HG02840 (cell line): ENCODE data around the gene NABP1.

Source experiments
- ATAC-seq: cut with Tn5 transposase; IDR thresholded peaks from one replicate; pipeline ENCODE4 v1.9.1; 2021; ENCODE audit warnings: mild to moderate bottlenecking, moderate library complexity, moderate number of reproducible peaks; ENCODE audit not compliant: unreplicated experiment, low FRiP score

The NABP1 gene

DNA sequence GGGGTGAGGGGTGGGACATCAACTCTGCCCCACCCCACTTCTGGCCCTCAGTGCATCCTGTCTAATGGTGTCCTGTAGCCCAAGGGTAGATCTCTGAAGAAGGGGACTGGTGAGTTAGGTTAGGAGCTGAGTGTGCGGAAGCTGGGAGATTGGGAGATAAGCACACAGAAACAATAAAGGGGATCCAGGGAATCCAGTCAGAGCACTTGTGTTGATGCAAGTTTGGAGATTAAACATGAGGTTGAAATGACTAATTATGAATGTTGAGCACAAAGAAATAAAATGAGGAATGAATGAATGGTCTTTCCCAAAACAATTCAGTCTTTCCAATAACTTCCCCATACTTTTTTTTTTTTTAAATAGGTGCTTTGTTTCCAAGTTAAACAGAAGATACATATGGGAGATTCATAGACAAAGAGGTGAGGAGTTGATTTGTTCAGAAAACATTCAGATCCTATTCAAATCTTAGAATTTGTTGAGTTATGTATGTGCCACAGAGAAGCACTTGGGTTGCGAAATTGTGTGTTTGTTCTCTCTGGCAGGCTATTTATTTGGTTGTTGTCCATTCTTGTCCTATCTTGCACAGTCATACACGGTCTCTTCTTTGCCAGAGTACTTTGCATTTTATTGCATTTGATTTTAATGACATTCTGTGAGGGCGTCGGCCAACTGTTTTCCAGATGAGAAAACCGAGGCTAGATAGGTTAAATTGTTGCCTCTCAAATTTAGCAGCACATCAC lies 31.6 kb upstream of the NABP1 start:
- no peak for ATAC-seq

DNA sequence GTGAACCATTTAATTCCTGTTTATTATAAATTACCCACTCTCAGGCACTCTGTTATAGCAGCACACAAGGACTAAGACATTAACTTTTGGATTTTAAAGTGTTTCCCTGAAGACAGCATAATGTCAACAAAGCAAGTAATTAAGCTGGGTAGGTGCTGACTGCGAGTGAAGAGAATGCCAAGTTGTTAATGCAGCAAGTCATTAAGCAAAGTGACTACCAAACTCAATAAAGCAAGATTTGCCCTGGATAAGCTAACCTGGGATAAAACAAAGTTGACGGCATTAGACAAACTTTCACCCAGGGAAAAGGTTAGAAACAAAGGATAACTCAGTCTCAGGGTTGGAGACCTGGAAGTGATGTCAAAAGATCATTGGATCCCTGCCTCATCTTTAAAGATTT lies 28.4 kb upstream of the NABP1 start:
- ATAC-seq = no peak

DNA sequence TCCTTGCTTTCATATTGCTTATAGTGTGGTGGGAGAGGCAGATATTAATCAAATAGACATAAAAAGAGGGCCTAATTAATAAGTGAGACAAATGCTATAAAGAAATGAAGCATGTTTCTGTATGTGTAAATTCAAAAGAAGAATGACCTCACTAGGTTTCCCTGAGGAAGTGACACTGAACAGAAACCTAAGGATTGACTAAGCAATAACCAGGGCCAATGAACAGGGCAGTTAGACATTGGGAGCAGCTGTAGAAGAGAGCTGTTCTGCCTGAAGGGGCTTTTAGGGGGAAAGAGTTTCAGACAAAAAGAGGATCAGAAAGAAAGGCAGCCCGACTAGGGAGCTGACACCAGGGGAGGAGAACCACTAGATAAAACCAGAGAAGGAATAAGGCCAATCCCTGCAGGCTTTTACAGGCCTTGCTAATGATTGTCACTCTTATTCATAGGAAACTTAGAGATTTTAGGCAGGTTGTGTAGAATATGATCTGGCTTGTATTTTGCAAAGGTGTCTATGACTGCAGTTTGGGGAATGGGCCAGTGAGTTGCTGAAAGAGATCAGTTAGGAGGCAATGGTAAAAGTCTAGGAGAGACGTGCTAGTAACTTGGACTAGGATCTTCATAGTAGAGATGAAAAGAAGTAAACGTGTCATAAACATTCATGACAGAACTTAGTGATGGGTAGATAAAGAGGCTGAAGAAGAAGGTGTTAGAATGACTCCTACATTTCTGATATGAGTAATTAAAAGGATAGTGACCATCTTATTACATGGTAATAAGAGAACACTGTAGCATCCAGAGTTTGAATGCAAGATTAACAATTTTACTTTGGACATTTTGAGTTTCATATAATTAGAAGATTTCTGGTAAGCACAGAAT lies 26.8 kb upstream of the NABP1 start:
- peak; percentile 97 for ATAC-seq

DNA sequence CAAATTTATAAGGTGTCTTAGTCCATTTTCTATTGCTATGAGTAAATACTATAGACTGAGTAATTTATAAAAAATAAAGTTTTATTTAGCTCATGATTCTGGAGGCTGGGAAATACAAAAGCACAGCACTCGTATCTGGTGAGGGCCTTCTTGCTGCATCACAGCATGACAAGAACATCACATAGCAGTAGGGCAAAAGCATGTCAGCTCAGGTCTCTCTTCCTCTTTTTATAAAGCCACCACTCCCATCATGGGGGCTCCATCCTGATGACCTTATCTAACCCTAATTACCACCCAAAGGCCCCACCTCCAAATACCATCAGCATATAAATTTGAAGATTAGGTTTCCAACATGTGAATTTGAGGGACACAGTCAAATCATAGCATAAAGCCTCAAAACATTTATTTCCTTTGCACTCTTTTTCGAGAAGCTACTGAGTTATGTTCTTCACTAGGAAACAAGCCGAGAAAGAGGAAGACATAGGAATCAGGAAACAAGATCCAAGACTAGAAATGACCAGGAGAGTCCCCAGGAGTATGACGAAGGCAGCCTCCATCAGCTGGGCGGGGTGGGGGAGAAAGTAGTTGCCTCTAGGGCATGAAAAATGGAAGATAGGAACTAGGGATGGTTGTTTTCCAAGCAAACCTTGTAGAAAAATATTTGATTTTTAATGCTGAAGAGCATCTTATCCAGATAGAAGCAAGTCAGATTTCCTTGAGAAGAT lies 24.1 kb upstream of the NABP1 start:
- ATAC-seq = no peak

DNA sequence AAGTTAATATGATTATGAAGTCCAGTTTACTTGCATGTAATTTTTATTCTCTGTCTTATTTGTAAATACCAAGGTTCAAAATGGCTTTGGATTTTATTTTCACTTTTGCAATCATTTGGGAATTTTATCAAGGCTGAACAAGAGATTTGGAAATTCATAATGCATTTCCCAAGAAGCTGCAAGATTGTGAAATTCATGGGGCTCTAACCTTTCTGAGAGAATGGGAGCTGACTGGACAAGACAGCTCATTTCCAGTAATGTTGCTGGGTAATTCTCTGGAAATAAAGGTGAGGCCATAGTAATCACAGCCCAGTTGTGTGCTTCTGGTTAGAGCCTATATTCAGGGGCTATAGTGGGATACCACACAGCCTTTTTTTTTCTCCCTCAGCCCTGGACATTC lies 21.5 kb upstream of the NABP1 start:
- no peak for ATAC-seq

DNA sequence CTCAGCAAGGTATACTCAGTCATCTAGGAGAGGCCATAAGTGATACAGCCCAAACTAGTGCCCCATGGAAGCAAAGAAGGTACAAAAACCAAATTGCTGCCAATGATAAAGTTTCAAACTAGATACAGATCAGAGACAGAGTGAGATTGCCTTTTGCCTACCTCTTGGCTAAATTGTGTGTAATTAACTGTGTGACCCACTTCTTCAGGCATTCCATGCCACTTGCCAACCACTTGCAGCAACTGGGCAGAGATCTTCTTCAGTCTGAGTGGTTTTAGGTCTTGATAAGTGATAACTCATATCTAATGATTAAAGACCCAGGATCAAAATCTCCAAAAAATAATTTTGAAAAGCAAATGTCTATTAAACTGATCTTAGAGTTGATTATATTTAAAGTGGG lies 21.1 kb upstream of the NABP1 start:
- ATAC-seq = no peak

DNA sequence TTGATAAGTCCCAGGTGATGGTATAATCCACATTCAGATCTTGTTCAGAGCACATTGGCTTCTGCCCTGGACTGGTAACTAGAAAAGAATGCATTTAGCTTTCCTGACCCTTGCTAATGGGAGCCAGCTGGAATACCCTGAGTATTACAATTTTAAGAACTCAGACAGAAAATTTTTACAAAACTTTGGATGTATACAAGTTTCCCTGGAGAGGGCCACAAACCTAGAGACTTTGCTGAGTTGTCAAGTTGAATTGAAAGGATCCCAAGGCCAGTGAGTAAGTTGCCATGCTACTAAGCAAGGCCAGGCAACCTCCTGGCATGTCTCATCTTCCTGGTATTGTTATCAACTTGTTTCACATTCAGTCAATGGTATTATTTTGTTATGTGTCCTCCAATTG lies 20.0 kb upstream of the NABP1 start:
- no peak for ATAC-seq

DNA sequence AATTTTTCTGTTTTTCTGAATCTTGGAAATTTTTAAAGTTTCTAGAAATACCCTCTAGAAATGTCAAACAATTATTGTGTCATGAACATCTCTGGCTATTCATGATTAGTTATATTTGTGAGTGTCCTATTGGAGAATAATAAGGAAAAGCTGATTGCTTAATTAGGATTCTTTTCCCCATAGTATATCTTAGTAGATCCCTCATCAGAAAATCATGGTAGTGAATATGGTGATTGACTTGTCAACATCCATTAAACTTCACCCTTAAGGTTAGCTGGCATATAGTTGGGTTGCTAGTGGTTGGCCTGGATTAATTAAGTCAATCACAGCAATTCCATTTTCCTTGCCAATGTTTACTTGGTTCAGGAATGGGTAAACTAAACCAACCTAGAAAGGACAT lies 18.7 kb upstream of the NABP1 start:
- ATAC-seq = no peak

DNA sequence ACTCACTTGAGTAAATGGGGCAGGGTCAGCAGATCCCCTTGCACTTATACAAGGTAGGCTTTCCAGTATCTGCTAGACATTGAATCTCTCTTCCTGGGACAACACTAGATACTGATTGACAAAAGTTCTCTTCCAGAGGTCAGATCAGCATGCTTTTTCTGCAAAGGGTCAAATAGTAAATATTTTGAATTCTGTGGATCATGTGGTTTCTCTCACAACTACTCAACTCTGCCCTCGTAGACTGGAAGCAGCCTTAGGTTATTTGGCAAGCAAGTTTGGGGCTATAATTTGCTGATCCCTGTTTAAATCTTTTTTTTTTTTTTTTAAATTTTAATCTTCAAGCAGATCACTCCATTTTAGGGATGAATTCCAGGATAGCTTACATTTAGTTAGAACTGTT lies 17.4 kb upstream of the NABP1 start:
- ATAC-seq = no peak

DNA sequence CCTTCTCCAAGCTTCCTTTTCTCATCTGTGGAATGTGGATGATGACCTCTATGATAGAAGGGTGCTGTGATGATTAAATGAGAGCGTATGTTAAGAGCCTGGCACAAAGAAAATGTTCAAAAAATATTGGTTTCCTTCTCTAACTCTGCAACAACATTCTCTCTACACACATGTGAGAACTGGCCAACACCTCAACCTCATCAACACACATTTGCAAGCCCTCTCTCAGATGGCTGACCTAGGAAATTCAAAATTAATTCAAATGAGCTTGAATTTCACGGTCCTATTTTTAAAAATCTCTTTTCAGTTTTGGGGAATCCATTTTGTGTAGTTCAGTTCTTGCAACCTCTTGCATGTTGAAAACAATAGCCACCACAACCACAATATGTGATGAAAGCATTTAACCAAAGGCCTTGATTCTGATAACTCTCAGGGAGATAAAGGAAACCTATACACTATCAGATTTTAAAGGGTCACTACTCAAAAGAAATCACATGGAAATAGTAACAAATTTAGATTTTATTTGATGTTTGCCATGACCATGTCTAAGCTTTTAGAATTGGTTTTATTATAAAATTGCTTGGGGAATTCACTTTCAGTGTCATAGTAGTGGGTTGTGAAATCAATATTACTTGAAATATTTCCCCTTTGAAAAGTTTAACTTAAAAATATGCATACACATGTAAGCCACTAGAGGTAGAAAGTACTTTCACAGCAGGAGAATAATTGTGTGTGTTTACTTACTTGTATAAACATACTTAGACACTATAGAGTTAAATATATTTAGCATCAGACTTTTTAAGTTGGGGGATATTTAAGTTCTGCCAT lies 16.6 kb upstream of the NABP1 start:
- no peak for ATAC-seq

DNA sequence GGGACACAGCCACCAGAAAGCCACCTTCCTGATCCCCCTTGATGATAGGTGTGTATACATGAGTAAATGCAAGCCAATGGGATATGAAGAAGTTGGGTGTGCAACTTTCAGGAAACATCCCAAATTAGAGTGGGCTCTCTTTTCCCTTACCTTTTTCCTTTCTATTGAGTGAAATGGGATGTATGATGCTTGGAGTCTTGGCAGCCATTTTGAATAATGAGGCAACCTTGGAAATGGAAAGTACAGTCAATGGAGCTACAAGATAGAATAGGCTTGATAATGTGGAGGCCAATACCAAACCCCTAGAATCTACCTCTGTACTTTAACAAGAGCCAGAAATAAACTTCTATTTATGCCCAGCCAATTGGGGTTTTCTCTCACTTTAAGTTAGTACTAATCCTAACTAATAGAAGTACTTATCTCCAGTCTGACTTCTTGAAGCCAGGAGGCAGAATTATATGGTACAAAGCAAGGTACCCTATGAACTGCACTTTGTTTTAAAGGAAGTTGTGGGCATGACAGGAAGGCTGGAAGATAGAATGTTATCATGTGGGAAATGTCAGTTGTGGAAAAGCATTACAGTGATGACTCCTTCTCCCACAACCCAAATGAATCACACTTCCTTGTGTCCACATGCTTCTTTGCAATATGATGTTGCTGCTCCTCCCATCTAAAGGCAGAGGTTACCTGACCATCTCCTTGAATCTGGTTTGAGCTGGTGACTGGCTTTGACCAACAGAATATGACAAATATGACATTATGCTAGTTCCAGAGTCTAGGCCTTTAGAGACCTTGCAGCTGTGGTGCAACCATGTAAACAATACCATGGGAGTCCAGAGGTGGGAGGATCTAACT lies 12.9 kb upstream of the NABP1 start:
- no peak for ATAC-seq

DNA sequence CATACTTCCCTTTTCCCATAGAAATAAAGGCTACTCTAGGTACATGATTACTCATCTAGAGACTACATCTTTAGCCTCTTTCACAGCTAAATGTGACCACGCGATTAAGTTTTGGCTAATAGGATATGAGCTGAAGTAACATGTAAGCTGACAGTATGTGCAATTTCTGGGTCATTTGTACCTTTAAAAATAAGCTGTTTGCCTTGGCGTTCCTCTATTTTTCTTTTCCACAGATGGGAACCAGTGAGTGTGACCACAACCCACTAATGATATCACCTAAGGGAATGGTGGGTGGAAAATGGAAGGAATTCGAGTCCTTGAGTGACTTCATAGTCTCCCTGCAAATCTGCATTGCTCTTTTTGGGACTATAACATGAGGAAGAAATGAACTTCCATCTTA lies 11.7 kb upstream of the NABP1 start:
- no peak for ATAC-seq

DNA sequence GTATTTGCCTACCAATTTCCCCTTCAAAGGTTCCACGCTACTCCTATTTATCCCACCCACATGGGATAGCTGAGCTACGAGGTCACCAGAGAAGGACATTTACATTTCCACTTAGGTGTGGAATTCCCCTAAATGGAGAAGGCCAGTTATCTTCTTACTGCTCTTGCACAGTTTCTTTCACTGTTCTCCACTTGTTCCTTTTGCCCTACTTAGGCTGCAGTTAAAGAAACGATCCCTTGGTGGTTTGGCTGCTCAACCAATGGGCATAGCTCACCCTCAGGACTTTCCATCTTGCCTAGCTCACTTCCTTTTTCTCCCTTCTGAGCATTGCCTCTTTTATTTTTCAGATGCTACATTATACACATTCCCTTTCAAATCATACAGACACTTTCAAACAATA lies 11.2 kb upstream of the NABP1 start:
- peak; percentile 72 for ATAC-seq

DNA sequence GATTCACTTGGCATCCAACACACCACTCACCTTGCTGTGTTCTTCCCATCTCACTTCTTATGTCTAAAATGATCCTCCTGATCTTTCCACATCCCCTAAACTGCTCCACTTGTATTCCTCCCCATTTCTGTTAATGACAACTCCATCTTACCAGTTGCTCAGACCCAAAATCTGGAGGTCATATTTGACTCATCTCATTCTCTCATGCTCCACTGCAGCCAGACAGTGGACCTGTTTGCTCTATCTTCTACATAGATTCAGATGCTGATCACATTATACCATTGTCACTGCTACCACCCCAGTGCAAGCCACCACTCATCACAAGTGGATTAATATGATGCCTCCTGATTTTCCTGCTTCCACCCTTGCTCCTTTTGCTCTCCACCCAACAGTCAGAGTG lies 7.9 kb upstream of the NABP1 start:
- peak; percentile 63 for ATAC-seq

DNA sequence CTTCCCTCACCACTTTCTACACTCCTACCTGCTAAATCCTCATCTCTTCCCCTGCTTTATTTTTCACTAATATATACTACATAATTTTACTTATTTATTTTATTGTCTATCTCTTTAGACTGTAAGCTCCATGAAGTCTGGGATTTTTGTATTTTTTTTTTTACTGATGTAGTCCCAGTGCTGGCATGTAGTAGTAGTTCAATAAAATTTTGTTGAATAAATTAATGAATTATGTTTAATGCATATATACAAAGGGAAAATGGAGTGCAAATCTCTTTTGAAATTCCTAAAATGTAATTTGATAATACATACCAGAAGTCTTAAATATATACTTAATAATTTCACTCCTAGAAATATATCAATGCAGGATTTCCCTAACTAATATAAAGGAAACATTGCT lies 7.1 kb upstream of the NABP1 start:
- ATAC-seq = no peak

DNA sequence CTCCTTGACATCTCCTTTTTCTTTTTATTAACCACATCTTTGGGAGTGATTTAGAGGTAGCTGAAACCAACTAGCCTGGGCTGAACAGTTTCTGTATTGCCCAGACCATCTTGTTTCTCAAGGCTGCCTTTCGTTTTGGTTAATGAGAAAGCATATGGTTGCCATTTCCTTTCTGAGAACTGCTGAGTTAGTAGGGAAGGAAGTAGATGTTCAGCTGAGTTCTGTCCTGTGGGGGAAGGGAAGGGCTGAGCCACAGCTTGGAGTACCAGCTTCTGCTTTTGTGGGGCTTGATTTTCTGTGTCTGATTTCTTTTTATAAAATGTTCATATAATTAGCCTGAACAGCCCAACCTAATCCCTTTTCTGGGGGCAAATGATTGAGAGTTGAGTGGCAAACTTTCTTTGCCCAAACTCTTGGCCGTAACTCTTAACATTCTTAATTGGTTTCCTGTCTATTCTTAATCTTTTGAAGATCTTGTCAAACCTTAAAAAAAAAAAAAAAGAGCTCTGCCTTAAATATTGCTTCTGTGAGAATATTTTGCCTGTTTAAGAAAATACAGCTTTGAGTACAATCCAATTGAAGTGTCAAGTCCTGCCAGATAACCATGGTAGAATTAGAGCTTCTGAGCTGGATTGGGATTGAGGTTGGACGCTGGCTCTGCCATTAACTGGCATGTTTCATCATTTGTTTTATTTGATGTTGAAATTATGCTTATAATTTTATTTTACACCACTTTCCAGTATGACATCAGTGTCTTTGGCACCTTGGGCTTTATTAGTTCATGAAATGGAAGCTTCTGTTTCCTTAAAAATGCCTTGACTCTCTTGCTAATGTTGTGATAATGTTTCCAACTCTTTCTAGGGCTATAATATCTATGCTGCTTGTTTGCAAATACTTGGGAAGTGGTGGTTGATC lies 1.9 kb upstream of the NABP1 start:
- ATAC-seq = peak; percentile 54

DNA sequence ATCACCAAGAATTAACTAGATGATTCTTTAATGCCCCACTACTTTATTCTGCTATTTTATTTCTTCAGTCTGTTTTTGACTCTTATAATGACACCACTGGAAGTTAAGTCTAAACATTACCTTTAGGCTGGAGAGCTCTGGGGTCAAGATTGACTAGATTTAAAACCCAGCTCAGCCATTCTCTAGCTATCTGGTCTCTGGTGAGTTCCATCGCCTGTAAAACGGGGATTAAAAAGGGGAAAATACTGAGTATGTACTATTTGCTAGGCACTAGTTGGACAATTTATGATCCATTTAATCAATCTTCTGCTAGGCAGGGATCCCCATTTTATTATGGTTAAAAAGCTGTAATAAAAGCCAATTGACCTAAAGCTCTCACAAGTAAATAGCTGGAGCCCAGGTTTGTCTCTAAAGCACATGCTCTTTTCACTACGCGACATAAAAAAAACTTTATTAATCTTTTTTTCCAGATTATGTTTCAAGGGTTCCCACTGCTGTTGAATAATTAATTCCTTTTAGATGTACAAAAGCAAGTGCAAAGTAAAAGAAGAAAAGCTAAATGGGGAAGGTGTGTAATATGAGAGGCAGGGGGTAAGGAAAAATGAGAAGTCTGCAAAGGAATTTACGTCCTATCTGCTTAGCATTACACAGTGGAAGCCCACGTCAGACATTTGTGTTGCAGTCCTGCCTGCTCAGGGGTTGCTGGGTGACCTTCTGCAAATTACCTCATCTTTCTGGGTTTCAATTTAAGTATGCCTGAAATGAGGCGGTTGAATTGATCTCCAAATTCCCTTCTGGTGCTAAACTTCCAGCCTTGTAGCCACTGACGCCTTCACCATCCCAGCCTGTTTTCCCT lies 918 bp upstream of the NABP1 start:
- peak; percentile 18 for ATAC-seq
